Sigmoid colon (tissue), 7 donors: ENCODE data around the gene PGRMC2. TPM values are rescaled to one million over a fixed set of nuclear protein-coding genes. Genes with fewer than 3 reads are reported as not detected.
"Not testable (repeated sequence)": the region's sequence is repeated elsewhere in the genome, so short reads cannot be mapped to it uniquely, and the experiment has no call there.

ENCODE experiments used
- DNase-seq: peaks from one replicate; pipeline ENCODE4 v3.0.0-alpha.2; 2019
- H3K27ac ChIP-seq, 4 donors: fragments of 200-600 bp; sonication (generic); one replicate each; pipeline ENCODE4 v1.5.1; 2016 to 2019; ENCODE audit warnings: mild to moderate bottlenecking in 1 of 4
- H3K27me3 ChIP-seq, 3 donors: fragments of 200-600 bp; sonication (generic); one replicate each; pipeline ENCODE4 v1.5.1; 2019; ENCODE audit warnings: mild to moderate bottlenecking in 1 of 3
- H3K36me3 ChIP-seq, 4 donors: fragments of 200-600 bp; sonication (generic); one replicate each; pipeline ENCODE4 v1.5.1; 2016 to 2019
- H3K4me1 ChIP-seq, 4 donors: fragments of 200-600 bp; sonication (generic); one replicate each; pipeline ENCODE4 v1.5.1; 2017 to 2019
- H3K4me3 ChIP-seq, 4 donors: fragments of 200-600 bp; sonication (generic); one replicate each; pipeline ENCODE4 v1.5.1; 2017 to 2019; ENCODE audit warnings: mild to moderate bottlenecking in 2 of 4, moderate library complexity in 1 of 4
- H3K9me3 ChIP-seq, 4 donors: fragments of 200-600 bp in 3 of 4; sonication (generic) in 3 of 4; one replicate each; pipeline versions ENCODE4 v1.5.1 to v1.6.1; 2013 to 2019
- CTCF ChIP-seq, 4 experiments: fragments of 450-650 bp in 3 of 4; fragments of 200-600 bp in 1 of 4; IDR thresholded peaks; one replicate each; pipeline ENCODE4 v1.5.1; 2016 to 2019; ENCODE audit warnings: antibody characterized with exemption in 4 of 4, mild to moderate bottlenecking in 3 of 4, moderate library complexity in 2 of 4
- EP300 ChIP-seq, 4 donors: sonication (generic); formaldehyde crosslinking; IDR thresholded peaks; one replicate each; pipeline ENCODE4 v1.6.1; 2017; ENCODE audit warnings: antibody characterized with exemption in 4 of 4
- POLR2A ChIP-seq, 2 donors: fragments of 450-650 bp; IDR thresholded peaks; one replicate each; pipeline ENCODE4 v1.6.1; 2016; ENCODE audit warnings: antibody characterized with exemption in 2 of 2, mild to moderate bottlenecking in 2 of 2, moderate library complexity in 2 of 2
- POLR2AphosphoS5 ChIP-seq, 4 donors: sonication (generic); formaldehyde crosslinking; IDR thresholded peaks; one replicate each; pipeline ENCODE4 v1.6.1; 2017; ENCODE audit warnings: antibody characterized with exemption in 4 of 4
- WGBS, 2 donors: extraction: QIAGEN DNeasy Blood & Tissue Kit; methylation state at CpG; one replicate each; pipeline ENCODE4 v1.1.7; 2013; 5-methylcytosine and 5-hydroxymethylcytosine counted together
- intact Hi-C: fragments of 100-400 bp; cut with DNase I; formaldehyde crosslinking; loops from one replicate; pipeline ENCODE4 v1.15.1; 2023
- polyA plus RNA-seq, 3 donors: library from polyadenylated mRNA; stranded (reverse); fragments of 200-250 nt; gene quantifications; one replicate each; pipeline ENCODE4 v1.2.3, GENCODE V29; 2013
- total RNA-seq, 4 donors: library from RNA; depleted of rRNA; stranded (reverse); fragments of >200 nt; gene quantifications; one replicate each; pipeline ENCODE4 v1.1.0, GENCODE V29; 2016
- donor health status: healthy with polysubstance abuse.
- donor health status: Bipolar disorder and iron deficiency.
- donor health status: healthy.

The PGRMC2 gene
- total and polyA plus RNA-seq, 7 donors = 22.4 to 61.7 (median 38.8) TPM

GRCh38 chr4:128255906-128256305 is 31.7 kb downstream of the PGRMC2 start:
- no peaks in the 10 kb centered on the region for H3K27me3 ChIP-seq
- H3K4me3 ChIP-seq = no peak overlapping the region
- TF ChIP-seq POLR2A (IDR thresholded peaks at IDR 0.05) = no peak
- H3K9me3 ChIP-seq = no peaks in the 10 kb centered on the region
- H3K27ac ChIP-seq = no peak overlapping the region
- intact Hi-C loops = no loop called here
- H3K36me3 ChIP-seq = no peaks in the 10 kb centered on the region
- no peak for DNase-seq
- H3K4me1 ChIP-seq = no peaks in the 10 kb centered on the region
- WGBS, 2 donors = 66 to 85% methylated on average over 3 of the region's 3 CpGs

GRCh38 chr4:128249787-128250668 is 37.6 kb downstream of the PGRMC2 start:
- intact Hi-C loops = no loop called here
- no peak for DNase-seq
- H3K9me3 ChIP-seq = no peaks in the 10 kb centered on the region
- H3K36me3 ChIP-seq = no peaks in the 10 kb centered on the region
- H3K27ac ChIP-seq = no peak overlapping the region
- TF ChIP-seq POLR2AphosphoS5 (IDR thresholded peaks at IDR 0.05) (no peak), POLR2A (IDR thresholded peaks at IDR 0.05) (no peak), EP300 (IDR thresholded peaks at IDR 0.05) (no peak), CTCF (IDR thresholded peaks at IDR 0.05) (no peak)
- H3K4me1 ChIP-seq = no peaks in the 10 kb centered on the region
- no peaks in the 10 kb centered on the region for H3K27me3 ChIP-seq
- H3K4me3 ChIP-seq = no peak overlapping the region
- WGBS, 2 donors = 74 to 78% methylated on average over 4 of the region's 4 CpGs

GRCh38 chr4:128247906-128248305 is 39.7 kb downstream of the PGRMC2 start:
- no peaks in the 10 kb centered on the region for H3K36me3 ChIP-seq
- intact Hi-C loops = no loop called here
- H3K27me3 ChIP-seq = no peaks in the 10 kb centered on the region
- no peaks in the 10 kb centered on the region for H3K9me3 ChIP-seq
- TF ChIP-seq EP300 (IDR thresholded peaks at IDR 0.05) (no peak), POLR2AphosphoS5 (IDR thresholded peaks at IDR 0.05) (no peak), POLR2A (IDR thresholded peaks at IDR 0.05) (no peak), CTCF (IDR thresholded peaks at IDR 0.05) (no peak)
- no peak for DNase-seq
- no peaks in the 10 kb centered on the region for H3K4me1 ChIP-seq
- H3K4me3 ChIP-seq = no peak overlapping the region
- WGBS, 2 donors = 96 to 99% methylated on average over 1 of the region's 1 CpG
- H3K27ac ChIP-seq = no peak overlapping the region

- H3K4me1 ChIP-seq, DNase-seq, H3K36me3 ChIP-seq, H3K27me3 ChIP-seq, H3K9me3 ChIP-seq, H3K27ac ChIP-seq, intact Hi-C loops, H3K4me3 ChIP-seq: not testable (repeated sequence)
- 89 to 94% methylated on average over 5 of the region's 5 CpGs for WGBS, 2 donors
Measured at GRCh38 chr4:128245391-128245790, 42.2 kb downstream of the PGRMC2 start.

- intact Hi-C loops = no loop called here
- no peak overlapping the region for H3K4me3 ChIP-seq
- peaks cover 0 to 3% (median 0%) of the 10 kb centered on the region in 4 donors for H3K9me3 ChIP-seq
- no peak overlapping the region for H3K27ac ChIP-seq
- TF ChIP-seq POLR2A (IDR thresholded peaks at IDR 0.05) (no peak), EP300 (IDR thresholded peaks at IDR 0.05) (no peak), POLR2AphosphoS5 (IDR thresholded peaks at IDR 0.05) (no peak), CTCF (IDR thresholded peaks at IDR 0.05) (no peak)
- no peak for DNase-seq
- H3K27me3 ChIP-seq = no peaks in the 10 kb centered on the region
- H3K36me3 ChIP-seq = no peaks in the 10 kb centered on the region
- 88 to 92% methylated on average over 2 of the region's 2 CpGs for WGBS, 2 donors
- peaks cover 0 to 5% (median 0%) of the 10 kb centered on the region in 4 donors for H3K4me1 ChIP-seq
Measured at GRCh38 chr4:128244379-128244778, 43.2 kb downstream of the PGRMC2 start.
